Fibroblast of lung (primary cell): ENCODE data around the gene USP5.

Experiments used
- CTCF ChIP-seq, 2 donors: IDR thresholded peaks in 1 of 2; conservative IDR thresholded peaks in 1 of 2; 1 replicate in 1 of 2; 2 replicates in 1 of 2; pipeline ENCODE4 v1.5.1; 2011 to 2012; ENCODE audit warnings: low read length in 2 of 2, control low read depth in 1 of 2, inconsistent platforms in 1 of 2, low read depth in 1 of 2, mild to moderate bottlenecking in 1 of 2
- EZH2 ChIP-seq: IDR thresholded peaks from 2 replicates; pipeline ENCODE4 v1.5.1; 2012; ENCODE audit warnings: low read length, control low read depth, mild to moderate bottlenecking; ENCODE audit errors: missing control alignments

GRCh38 chr12:6883252-6883651, 31.3 kb downstream of the USP5 start:
- TF ChIP-seq CTCF (conservative IDR thresholded peaks at IDR 0.05 in 1 of 2, IDR thresholded peaks at IDR 0.05 in 1 of 2; ENCODE audit: low read depth in 1 of 2, low read length in 2 of 2) (no peak), EZH2 (no peak)
